Mammary epithelial cell (primary cell): ENCODE data around the gene HEPACAM.

Experiments
- CTCF ChIP-seq, 2 donors: IDR thresholded peaks in 1 of 2; conservative IDR thresholded peaks in 1 of 2; 2 replicates each; pipeline ENCODE4 v1.5.1; 2011 to 2012; ENCODE audit warnings: inconsistent platforms in 2 of 2, low read length in 2 of 2, mild to moderate bottlenecking in 2 of 2, control low read depth in 1 of 2, low read depth in 1 of 2; ENCODE audit not compliant: insufficient read depth in 1 of 2; ENCODE audit errors: extremely low read depth in 1 of 2
- EZH2 ChIP-seq: IDR thresholded peaks from 2 replicates; pipeline ENCODE4 v1.6.1; 2012; ENCODE audit warnings: low read length, inconsistent platforms, borderline replicate concordance

DNA sequence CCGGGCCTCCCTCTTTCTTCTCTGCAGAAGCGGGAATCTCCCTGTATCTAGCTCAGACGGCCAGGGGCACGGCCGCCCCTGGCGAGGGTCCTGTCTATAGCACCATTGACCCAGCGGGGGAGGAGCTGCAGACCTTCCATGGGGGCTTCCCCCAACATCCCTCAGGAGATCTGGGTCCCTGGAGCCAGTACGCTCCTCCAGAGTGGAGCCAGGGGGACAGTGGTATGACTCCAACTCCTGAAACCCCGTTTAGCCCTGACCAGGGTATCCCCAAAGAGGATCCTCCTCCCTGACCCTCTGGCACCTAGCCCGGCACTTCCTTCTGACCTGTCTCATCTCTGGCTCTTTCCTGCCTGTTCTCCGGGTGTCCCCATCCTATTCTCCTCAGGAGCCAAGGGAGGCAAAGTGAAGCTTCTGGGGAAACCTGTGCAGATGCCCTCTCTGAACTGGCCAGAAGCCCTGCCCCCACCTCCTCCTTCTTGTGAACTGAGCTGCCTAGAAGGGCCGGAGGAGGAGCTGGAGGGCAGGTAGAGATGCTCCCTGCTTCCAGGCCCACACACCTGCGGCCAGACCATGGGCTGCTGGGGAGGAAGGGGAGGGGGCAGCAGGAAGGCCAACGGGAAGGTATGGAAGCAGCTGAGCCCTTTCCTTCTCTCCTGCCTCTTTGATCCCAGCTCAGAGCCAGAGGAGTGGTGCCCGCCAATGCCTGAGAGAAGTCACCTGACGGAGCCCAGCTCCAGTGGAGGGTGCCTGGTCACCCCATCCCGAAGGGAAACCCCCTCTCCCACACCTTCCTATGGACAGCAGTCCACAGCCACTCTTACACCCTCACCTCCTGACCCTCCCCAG lies 57.7 kb downstream of the HEPACAM start:
- TF ChIP-seq CTCF (conservative IDR thresholded peaks at IDR 0.05 in 1 of 2, IDR thresholded peaks at IDR 0.05 in 1 of 2; ENCODE audit: extremely low read depth in 1 of 2, insufficient read depth in 1 of 2, low read depth in 1 of 2, low read length in 2 of 2) (no peak), EZH2 (no peak)
